Measurements from ENCODE around the gene LOXHD1. TPM values are rescaled to one million over a fixed set of nuclear protein-coding genes. Genes with fewer than 3 reads are reported as not detected.

LOXHD1 gene
- total and polyA plus RNA-seq, 2 donors (not counting 1 experiment from before 2014, with no cell fraction given) = not detected

DNA sequence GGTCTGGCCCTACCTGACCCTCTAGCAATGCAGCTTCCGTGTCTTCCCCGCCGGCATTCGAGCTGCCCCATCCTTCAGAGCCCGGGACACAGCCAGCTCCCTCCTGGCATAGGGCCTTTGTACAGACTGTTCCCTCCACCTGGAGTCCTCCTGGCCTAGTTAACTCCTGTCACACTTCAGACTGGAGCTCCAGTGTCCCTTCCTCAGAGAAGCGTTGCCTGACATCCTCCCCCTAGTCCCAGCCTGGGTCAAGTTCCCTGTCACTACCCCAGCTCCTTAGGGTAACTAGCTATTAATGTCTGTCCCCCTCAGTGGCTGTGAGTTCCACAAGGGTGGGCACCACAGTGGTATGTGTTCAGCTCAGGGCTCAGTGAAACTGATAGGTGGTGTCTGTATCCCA, 45.5 kb upstream of the LOXHD1 start:
- DNase-seq = no peak
- ChIA-PET CTCF (no interaction called here), POLR2A (no interaction called here)
- TF ChIP-seq EZH2 (IDR thresholded peaks at IDR 0.05; ENCODE audit: borderline replicate concordance, insufficient read depth, low read depth, low read length, poor library complexity, severe bottlenecking) = no peak
- TF ChIP-seq, protein P1, sequence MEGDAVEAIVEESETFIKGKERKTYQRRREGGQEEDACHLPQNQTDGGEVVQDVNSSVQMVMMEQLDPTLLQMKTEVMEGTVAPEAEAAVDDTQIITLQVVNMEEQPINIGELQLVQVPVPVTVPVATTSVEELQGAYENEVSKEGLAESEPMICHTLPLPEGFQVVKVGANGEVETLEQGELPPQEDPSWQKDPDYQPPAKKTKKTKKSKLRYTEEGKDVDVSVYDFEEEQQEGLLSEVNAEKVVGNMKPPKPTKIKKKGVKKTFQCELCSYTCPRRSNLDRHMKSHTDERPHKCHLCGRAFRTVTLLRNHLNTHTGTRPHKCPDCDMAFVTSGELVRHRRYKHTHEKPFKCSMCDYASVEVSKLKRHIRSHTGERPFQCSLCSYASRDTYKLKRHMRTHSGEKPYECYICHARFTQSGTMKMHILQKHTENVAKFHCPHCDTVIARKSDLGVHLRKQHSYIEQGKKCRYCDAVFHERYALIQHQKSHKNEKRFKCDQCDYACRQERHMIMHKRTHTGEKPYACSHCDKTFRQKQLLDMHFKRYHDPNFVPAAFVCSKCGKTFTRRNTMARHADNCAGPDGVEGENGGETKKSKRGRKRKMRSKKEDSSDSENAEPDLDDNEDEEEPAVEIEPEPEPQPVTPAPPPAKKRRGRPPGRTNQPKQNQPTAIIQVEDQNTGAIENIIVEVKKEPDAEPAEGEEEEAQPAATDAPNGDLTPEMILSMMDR (IDR thresholded peaks at IDR 0.05) = no peak
- Histone ChIP-seq H3K36me3 (replicated peaks in 1 of 2; ENCODE audit: control extremely low read depth in 1 of 2, control insufficient read depth in 1 of 2, extremely low read depth in 1 of 2, insufficient read depth in 2 of 2, low read length in 1 of 2) (no peaks in the 10 kb centered on the region), H4K20me1 (ENCODE audit: control insufficient read depth, insufficient read depth, low read length, poor library complexity, severe bottlenecking) (no peaks in the 10 kb centered on the region), H3K9me3 (ENCODE audit: control extremely low read depth in 1 of 3, control insufficient read depth in 2 of 3, insufficient read depth in 1 of 3, low read length in 2 of 3) (no peaks in the 10 kb centered on the region), H2AFZ (ENCODE audit: insufficient read depth, low read depth, low read length, poor library complexity, severe bottlenecking) (no peak overlapping the region), H3K9ac (ENCODE audit: low read length) (no peak overlapping the region), H3K27me3 (replicated peaks in 1 of 4; ENCODE audit: control extremely low read depth in 1 of 4, control insufficient read depth in 3 of 4, insufficient read depth in 4 of 4, low read length in 3 of 4) (no peaks in the 10 kb centered on the region), H3K27ac (ENCODE audit: low read length in 2 of 2) (no peak overlapping the region), H3K4me1 (ENCODE audit: control insufficient read depth in 2 of 2, insufficient read depth in 2 of 2, low read length in 2 of 2) (no peaks in the 10 kb centered on the region), H3K4me2 (replicated peaks; ENCODE audit: low read depth, low read length, poor library complexity, severe bottlenecking) (no peak overlapping the region), H3K79me2 (ENCODE audit: control insufficient read depth, insufficient read depth, low read length) (no peaks in the 10 kb centered on the region), H3K4me3 (ENCODE audit: control extremely low read depth in 1 of 5, extremely low read depth in 1 of 5, insufficient read depth in 1 of 5, low read depth in 2 of 5, low read length in 4 of 5) (no peak overlapping the region)
- Mint-ChIP-seq H3K27me3 (no peaks in the 10 kb centered on the region), H3K9me3 (ENCODE audit: insufficient read depth) (peaks cover 2% of the 10 kb centered on the region), H3K4me1 (no peaks in the 10 kb centered on the region), H3K27ac (no peak overlapping the region), H3K4me3 (no peak overlapping the region)
- no peak for ATAC-seq (ENCODE audit: low read depth)
- intact Hi-C loops (cut with micrococcal nuclease) = no loop called here
- 97% methylated on average over 6 of the region's 6 CpGs for WGBS (ENCODE audit: insufficient coverage)

- Histone ChIP-seq H4K20me1 (ENCODE audit: control insufficient read depth, insufficient read depth, low read length, poor library complexity, severe bottlenecking) (no peaks in the 10 kb centered on the region), H2AFZ (ENCODE audit: insufficient read depth, low read depth, low read length, poor library complexity, severe bottlenecking) (no peak overlapping the region), H3K9ac (ENCODE audit: low read length) (no peak overlapping the region), H3K27me3 (replicated peaks in 1 of 4; ENCODE audit: control extremely low read depth in 1 of 4, control insufficient read depth in 3 of 4, insufficient read depth in 4 of 4, low read length in 3 of 4) (peaks cover 0 to 3% (median 0%) of the 10 kb centered on the region in 4 experiments), H3K4me3 (ENCODE audit: control extremely low read depth in 1 of 5, extremely low read depth in 1 of 5, insufficient read depth in 1 of 5, low read depth in 2 of 5, low read length in 4 of 5) (no peak overlapping the region), H3K9me3 (ENCODE audit: control extremely low read depth in 1 of 3, control insufficient read depth in 2 of 3, insufficient read depth in 1 of 3, low read length in 2 of 3) (no peaks in the 10 kb centered on the region), H3K36me3 (replicated peaks in 1 of 2; ENCODE audit: control extremely low read depth in 1 of 2, control insufficient read depth in 1 of 2, extremely low read depth in 1 of 2, insufficient read depth in 2 of 2, low read length in 1 of 2) (no peaks in the 10 kb centered on the region), H3K27ac (ENCODE audit: low read length in 2 of 2) (no peak overlapping the region), H3K4me1 (ENCODE audit: control insufficient read depth in 2 of 2, insufficient read depth in 2 of 2, low read length in 2 of 2) (no peaks in the 10 kb centered on the region), H3K79me2 (ENCODE audit: control insufficient read depth, insufficient read depth, low read length) (no peaks in the 10 kb centered on the region), H3K4me2 (replicated peaks; ENCODE audit: low read depth, low read length, poor library complexity, severe bottlenecking) (no peak overlapping the region)
- ChIA-PET CTCF (no interaction called here), POLR2A (no interaction called here)
- no peaks in the 10 kb centered on the region for H3K4me1 Mint-ChIP-seq
- intact Hi-C loops (cut with micrococcal nuclease) = no loop called here
- H3K27ac Mint-ChIP-seq = no peak overlapping the region
- no peak overlapping the region for H3K4me3 Mint-ChIP-seq
- no peak for ATAC-seq (ENCODE audit: low read depth)
- WGBS (ENCODE audit: insufficient coverage) = 91% methylated on average over 5 of the region's 5 CpGs
- peaks cover 2% of the 10 kb centered on the region for H3K9me3 Mint-ChIP-seq (ENCODE audit: insufficient read depth)
- no peak for DNase-seq
- no peaks in the 10 kb centered on the region for H3K27me3 Mint-ChIP-seq
- TF ChIP-seq, protein P1 (IDR thresholded peaks at IDR 0.05) = no peak
- no peak for TF ChIP-seq EZH2 (IDR thresholded peaks at IDR 0.05; ENCODE audit: borderline replicate concordance, insufficient read depth, low read depth, low read length, poor library complexity, severe bottlenecking)
Measured at GRCh38 chr18:46700066-46700824, 43.2 kb upstream of the LOXHD1 start.

Data from B cell (primary cell).